Femur (tissue), 1 donor: Measurements from ENCODE around the gene NKD1.

Source experiments
- DNase-seq: peaks from one replicate; pipeline ENCODE4 v3.0.0-alpha.2; 2017

The NKD1 gene

DNA sequence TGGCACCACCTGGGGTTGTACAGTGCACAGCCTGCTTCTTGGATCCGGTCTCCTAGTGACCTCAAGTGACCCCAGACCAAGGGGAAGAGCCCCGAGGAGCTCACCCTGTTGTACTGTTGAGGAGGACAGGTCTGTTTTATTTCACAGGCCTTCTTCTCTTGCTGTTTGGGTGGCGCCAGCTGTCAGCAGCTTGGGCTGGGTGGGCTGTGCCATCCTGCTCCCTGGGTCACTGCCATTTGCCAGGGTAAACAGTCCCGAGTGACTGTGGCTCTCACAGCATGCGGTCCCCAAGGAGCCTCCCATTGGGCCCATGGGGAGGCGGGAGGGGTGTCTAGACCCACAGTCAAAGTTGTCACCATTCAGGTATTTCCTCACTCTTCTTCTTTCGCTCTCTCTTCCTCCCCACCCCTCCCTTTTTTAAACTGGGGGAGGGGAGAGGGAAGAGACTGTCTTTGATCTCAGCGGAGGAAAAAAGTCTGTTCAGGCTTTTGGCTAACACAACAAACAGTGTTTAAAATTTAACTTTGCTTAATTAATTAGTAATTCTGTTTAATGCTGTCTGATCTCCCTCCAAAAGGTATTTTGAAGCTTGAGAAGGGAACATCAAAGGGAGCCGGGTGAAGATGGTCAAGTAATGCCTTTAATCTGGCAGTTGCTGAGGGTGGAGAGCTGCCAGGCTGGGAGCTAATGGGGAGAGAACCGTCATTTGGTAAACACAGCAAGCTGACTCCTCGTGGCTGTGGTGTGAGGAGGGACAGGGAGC, 68.9 kb downstream of the NKD1 start:
- no peak for DNase-seq

GRCh38 chr16:50617646-50618184, 69.5 kb downstream of the NKD1 start:
- DNase-seq: no peak

DNA sequence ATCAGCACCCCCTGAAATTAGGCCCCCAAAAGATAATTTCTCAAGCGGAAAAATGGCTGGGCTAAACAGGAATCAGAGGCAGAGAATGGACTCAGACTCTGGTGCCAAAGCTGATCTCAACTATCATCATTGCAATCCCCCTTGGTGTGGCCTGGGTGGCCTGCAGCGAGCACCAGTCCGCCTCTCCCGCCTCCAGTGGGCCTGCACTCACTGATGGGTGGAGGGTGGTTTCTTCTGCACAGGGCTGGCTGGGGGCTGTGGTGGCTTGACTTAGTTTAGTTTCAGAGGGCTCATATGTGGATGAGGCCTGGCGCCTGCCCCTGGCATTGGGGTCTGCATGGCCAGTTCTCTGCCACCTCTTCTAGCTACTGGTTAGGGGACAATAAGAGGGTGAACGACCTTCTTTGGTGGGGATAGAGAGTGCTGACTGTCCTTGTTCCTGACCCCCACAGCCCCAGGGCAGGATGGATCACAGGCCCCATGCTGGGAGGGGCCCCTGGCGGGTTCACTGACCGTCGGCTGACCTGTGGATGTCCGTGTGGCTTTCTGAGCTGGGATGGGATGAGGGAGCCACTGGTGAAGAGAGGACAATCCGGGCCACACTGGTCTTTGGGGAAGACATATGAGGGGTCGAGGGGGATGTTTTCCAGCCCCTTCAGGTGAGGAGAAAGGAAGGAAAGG, 70.2 kb downstream of the NKD1 start:
- no peak for DNase-seq

- no peak for DNase-seq
These were observed 71.7 kb downstream of the NKD1 start for GRCh38 chr16:50619702-50620491.

GRCh38 chr16:50620646-50621451, 72.7 kb downstream of the NKD1 start:
- DNase-seq: no peak

GRCh38 chr16:50621452-50621792, 73.2 kb downstream of the NKD1 start:
- DNase-seq: no peak

DNA sequence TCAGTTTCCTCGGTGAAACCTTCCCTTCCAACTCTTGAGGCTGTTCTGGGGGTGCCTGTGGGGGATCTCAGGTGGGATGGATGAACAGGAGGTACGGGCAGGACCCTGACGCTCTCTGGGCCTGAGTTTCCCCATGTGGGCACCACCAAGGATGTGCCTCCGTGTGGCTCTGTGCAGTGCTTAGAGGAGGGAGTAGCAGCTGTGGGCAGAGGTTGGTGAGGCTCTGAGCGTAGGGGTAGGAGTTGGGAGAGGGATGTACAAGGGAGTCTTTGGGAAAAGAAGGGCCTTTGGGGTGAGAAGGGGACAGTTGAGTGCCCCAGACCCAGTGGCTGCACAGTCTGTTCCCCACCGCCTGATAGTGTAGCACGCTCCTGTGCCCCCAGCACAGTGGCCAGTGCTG, 73.8 kb downstream of the NKD1 start:
- DNase-seq: no peak

DNA sequence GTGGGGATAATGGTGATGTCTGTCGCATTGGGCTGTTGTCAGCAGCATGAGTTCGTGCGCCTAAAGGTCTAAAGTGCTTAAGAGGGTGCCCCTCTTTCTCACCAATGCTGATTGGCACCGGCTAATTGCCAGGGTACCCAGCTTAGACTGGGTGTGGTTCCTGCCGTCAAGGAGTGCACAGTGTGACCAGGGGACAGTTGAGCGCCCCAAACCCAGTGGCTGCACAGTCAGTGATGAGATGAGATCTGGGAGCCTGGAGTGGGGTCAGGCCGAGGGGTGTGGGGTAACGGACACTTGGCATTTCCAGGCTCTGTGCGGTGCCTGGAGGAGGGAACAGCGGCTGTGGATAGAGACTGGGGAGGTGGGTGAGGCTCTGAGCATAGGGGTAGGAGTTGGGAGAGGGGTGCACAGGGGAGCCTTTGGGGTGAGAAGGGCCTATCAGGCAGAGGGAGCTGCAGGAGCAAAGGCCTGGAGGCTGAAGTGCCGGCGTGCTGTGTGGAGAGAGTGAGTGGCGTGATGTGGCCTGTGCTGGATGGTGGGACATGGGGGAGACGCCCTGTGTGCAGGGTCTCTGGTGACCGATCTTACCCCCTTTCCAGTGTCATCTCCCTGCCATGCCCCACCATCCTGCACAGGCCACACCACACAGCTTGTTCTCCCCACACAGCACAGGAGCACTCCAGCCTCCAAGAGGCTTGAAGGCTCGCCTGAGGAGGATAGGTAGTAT, 74.6 kb downstream of the NKD1 start:
- DNase-seq: no peak

DNA sequence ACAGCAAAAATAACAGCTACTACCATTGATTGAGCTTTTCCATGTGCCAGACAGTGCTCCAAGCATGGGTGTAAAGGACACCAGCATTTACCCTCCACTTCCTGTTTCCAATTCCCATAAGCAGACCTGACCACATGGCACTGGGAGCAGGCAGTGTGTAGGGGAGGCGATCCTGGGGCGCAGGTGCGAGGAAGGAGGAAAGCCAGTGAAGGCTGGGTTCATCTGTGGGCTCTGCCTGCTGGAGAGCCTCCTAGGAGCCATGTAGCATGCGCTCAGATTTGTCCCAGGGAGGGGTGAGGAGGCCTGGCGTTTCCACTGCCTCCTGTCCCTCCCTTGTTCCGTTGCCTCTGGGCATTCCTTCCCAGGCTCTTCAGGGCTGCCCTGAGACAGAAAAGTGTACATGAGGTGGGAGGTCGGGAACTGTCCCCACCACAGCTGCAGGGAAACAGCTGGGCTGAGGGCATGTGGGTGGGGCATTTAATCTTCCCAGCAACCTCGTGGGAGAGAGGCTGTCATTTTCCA, 76.3 kb downstream of the NKD1 start:
- no peak for DNase-seq

GRCh38 chr16:50625374-50625773, 77.2 kb downstream of the NKD1 start:
- no peak for DNase-seq

GRCh38 chr16:50626868-50627267, 78.7 kb downstream of the NKD1 start:
- DNase-seq: no peak

- peak; percentile 87 for DNase-seq
These were observed 79.2 kb downstream of the NKD1 start for GRCh38 chr16:50627419-50627818.

DNA sequence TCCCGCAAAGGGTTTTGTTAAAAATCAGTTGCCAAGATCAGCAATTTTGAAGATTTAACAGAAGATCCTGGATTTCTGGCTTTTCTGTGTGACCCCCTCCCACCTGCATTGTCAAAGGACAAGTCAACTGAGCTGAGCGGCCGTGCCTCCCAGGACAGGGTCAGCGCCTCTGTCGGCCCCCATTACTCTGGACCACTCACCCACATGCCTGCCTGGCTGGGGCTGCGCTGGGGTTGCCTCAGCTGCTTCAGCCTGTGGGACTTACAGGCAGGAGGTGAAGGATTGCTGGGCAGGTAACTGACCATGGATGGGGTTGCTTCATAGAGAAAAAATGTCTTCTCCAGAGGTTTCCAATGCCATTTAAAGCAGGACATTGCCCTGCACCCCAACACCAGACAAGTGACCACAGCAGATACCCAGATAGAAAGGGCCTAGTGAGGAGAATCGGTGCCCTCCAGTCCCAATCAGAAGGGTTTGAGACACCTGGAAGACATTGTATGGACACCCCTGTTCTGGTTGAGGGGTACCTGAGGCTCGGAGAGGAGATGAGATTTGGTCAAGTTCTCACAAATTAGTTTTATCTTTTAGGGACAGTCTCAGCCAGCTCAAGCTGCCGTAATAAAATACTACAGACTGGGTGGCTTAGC, 80.1 kb downstream of the NKD1 start:
- DNase-seq: no peak

DNA sequence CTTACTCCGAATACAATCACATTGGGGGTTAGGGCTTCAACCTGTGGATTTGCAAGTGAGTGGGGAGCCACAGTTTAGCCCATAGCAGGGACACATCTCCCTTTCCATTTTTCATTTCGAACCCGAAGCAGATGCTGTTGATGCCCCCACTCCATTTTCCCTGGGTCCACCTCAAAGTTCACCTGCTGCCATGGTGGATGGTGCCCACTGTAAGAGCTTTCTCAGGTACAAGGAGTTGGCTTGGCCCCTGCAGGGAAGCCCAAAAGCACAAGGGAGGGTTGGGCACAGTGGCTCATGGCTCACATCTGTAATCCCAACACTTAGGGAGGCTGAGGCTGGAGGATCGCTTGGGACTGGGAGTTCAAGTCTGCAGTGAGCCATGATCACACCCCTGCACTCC, 81.1 kb downstream of the NKD1 start:
- DNase-seq: no peak

DNA sequence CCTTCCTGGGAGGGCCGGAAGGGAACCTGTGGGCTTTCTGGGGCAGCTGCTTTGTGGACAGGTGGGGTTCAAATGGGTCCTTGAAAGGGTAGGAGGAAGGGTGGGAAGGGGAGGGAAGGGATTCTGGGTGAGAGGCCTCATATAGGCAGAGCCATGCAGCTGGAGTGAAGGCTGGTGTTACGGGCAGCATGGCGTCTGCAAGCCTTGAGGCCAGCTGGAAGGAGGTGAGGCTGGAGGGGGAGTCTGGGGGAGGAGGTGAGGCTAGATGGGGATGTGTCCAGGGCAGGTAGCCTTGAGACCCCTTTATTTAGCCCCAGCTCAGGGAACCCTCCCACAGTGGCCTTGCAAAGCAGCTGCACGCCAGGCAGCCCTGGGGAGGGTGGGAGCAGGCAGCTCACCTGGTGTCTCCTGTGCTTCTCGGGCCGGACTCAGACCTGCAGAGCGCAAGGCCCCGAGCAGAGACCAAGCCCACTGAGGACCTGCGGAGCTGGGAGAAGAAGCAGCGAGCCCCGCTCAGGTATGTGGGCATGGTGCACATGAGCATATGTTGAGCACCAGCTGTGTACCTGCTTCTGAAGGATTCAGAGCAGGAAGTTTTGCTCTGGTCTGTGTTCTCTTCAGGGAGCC, 82.3 kb downstream of the NKD1 start:
- no peak for DNase-seq

GRCh38 chr16:50631249-50631984, 83.2 kb downstream of the NKD1 start:
- no peak for DNase-seq

- DNase-seq: no peak
These were observed 83.9 kb downstream of the NKD1 start for GRCh38 chr16:50631985-50632576.

GRCh38 chr16:50632927-50633800, 85.0 kb downstream of the NKD1 start:
- DNase-seq: no peak

DNA sequence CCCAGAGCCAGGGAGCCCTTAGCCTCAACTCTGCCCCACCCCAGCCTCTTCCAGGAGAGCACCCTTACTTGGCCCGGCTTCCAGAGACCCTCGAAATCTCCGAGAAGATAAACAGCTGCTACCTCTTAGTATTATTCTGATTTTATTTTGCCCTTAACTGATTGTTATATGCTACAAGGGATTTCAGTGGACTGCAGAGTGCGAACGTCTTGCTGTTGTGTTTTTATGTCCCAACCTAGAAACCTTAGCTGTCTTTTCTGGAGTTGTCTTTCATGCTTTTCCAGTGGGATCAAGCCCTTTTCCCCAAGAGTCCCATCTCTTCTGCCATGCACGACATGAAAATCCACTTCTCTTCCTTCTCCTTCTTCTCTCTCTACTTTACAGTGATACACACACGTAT, 85.9 kb downstream of the NKD1 start:
- DNase-seq: no peak
